GM18505 (cell line): ENCODE results near the gene CHRND.

Experiments used
- ATAC-seq: cut with Tn5 transposase; IDR thresholded peaks from one replicate; pipeline ENCODE4 v1.9.1; 2021; ENCODE audit not compliant: unreplicated experiment
- POLR2A ChIP-seq: IDR thresholded peaks from 4 replicates; pipeline ENCODE4 v1.6.1; 2011; ENCODE audit warnings: borderline replicate concordance; ENCODE audit not compliant: insufficient read depth, insufficient read length; ENCODE audit errors: extremely low read depth

CHRND gene

DNA sequence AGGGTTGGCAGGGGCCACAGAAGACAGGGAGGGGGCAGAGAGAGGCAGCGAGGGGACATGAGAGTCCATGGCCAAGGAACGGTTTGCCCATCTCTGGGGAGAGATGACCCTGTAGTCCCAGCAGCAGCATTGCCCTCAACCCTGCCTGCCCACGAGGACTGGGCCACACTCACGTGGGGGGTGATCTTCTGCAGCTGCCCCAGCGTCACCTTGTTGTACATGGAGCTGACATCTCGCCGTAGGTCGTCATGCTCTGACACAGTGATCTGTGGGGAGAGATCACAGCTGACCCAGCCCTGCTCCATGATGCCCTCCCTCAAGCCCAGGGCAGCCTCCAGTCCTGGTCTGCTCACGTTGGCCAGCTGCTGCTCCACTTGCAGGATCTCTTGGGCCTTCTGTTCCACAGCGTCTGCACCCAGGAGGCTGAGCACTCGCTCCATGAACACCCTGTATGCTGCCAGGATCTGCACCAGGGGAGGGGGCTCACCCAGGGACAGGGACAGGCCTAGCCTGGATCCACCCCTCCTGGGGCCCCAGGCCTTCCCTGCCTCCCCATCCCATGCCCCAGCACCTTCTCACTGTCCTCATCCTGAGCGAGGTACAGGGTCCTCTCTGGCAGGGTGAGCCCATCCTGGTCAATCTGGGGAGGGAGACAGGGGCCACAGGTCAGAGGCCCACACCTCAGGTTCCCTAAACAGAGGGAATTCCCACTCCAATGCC is 41.2 kb upstream of the CHRND start:
- ATAC-seq, result no peak
- no peak for TF ChIP-seq POLR2A

DNA sequence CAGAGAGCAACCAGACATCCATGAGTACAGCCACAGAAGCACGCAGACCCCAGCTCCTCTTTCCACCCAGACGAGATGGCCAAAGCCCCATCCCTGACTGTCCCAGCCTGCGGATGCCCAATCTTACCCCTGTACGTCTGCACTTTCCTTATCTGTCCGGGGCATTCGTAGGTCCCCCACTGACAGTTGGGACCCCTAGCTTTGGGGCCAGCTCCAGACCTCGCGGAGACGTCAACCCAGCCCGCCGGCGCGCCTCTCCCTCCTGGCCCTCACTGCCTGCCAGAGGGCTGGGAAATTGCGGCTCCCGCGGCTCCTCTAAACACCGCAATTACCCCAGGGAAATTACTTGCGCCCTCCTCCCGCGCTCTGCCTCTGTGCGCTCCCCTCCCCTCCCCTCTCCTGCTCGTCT is 40.6 kb upstream of the CHRND start:
- no peak for ATAC-seq
- TF ChIP-seq POLR2A, result no peak

DNA sequence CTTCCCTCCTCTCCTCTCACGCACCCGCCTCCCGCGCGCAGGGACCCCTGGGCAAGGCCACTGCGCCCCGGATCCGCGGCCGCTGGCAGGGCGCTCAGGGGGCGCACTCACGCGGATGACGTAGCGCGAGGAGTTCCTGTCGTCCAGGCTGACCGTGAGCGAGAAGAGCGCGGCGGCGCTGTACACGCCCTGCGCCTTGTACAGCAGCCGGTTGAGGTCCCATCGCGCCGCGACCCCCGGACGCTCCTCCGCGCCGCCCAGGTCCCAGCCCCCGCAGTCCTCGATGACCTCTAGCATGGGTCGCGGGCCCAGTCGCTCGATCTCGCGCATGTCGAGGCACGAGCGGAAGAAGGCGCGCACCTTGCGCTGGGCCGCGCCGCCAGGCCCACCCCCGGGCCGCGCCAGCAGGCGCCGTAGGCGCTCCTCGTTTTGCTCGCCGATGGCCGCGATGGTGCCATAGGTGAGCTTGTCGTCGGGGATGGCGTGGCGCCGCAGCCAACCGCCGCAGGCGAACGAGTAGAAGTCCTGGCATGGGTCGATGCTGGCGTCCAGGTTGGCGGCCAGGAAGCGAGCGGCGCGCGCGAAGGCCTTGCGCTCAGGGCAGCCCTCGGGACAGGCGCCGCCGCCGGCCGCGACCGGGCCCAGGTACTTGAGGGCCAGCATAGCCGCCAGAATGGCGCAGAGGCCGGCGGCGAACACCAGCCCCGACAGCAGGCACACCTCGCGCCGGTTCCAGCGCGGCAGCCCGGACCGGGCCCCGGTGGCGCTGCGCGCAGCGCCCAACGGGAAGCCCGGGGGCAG is 40.0 kb upstream of the CHRND start:
- TF ChIP-seq POLR2A, result no peak
- ATAC-seq, result no peak

DNA sequence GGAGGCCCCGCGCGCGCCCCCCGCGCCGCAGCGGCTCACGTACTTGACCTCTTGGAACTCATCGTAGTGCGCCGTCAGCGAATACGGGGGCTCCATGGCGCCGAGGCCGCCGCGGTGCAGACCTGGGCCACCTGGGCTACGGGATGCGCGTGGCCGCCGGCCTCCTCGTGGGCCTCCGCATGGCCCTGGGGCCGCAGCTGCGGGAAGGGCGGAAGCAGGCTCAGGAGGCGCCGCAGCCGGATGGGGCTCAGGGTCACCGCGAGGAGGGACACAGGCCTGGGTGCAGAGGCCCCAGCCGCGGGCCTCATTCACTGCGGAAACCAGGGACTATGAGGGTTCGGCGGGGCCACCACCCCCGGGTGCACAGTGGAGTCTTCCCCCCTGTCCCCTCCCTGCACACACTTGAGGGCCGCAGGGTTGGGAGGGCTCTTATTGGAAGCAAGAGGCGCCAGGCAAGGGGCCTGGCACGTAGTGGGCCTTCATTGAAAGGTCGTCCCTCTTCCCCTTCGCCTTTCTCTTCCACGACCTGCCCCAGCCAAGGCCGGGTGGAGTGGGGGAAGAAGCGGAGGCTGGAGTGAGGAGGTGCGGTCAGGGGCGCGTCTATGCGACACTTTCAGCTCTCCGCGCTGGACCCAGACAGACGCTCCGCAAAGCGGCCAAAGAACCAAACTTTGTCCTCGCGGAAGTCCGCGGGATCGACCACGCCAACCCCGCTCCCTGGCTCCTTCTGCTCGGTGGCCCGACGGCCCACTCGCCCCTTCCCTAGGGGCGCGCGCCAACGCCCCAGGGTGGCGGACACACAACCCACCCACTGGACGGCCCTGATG is 39.2 kb upstream of the CHRND start:
- no peak for TF ChIP-seq POLR2A
- ATAC-seq, result no peak

DNA sequence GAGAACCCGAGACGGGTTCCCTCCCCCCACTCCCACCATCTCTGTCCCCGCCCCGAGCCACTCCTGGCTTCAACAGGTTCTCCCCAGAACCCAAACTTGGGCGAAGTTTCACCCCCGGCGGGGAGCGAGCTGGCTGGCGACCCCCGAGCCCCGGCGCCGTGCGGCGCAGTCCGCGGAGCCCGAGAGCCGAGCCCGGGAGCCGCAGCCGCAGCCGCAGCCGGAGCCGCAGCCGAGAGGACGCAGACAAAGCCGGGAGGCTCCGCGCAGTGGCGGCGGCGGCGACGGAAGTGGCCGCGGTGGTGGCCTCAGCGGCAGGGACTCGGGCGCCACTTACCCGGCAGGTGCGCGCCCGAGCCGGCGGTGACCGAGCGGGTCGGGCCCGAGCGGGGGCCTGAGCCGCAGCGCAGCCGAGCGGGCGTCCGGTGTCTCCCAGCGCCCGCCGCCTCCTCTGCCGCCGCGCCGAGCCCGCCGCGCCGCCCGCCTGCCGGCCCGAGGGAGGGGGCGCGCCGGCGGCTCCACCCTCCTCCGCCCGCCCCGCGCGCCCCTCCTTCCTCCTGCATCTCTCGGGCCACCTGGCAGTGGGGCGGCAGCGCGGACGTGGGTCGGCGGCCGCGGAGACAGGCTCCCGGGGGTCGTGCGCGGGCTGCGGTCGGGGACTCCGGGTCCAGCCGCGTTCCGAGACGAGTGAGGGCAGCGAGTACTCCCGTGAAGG is 38.4 kb upstream of the CHRND start, which contains the start of gene ECEL1:
Gene ECEL1 (minus strand): TSS at position 450 of the 712 bp plus-strand sequence. CDS start 1,181 bp downstream, outside the sequence.
- ATAC-seq, result no peak
- no peak for TF ChIP-seq POLR2A

DNA sequence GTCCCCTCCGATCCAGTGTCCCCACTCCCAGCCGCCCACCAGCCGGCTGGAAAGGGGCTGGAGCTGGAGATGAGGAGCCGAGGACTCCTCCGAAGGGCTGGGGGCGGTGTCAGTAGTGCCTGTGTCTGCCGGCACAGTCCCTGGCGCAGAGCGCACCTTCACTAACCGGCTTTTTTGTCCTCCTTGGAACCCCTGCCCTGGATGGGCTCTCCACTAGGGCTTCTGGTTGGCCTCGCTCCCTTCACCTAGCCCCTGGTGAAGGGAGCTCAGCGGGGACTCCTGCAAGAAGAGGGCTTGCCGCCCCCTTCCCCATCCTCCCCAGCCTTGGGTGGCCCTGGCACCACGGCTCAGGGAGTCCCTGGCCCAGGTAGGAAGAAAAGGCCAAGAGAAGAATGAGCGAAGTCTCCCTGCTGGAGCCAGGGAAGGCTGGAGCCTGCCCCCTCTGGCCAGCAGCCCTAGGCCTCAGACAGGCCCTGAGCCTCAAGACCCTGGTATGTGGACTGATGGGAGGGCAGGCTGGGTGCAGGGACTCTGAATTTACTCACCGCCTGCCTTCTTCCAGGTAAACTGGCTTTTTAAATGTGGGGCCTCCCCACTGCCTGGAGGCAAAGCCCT is 37.8 kb upstream of the CHRND start:
- no peak for TF ChIP-seq POLR2A
- ATAC-seq, result no peak

DNA sequence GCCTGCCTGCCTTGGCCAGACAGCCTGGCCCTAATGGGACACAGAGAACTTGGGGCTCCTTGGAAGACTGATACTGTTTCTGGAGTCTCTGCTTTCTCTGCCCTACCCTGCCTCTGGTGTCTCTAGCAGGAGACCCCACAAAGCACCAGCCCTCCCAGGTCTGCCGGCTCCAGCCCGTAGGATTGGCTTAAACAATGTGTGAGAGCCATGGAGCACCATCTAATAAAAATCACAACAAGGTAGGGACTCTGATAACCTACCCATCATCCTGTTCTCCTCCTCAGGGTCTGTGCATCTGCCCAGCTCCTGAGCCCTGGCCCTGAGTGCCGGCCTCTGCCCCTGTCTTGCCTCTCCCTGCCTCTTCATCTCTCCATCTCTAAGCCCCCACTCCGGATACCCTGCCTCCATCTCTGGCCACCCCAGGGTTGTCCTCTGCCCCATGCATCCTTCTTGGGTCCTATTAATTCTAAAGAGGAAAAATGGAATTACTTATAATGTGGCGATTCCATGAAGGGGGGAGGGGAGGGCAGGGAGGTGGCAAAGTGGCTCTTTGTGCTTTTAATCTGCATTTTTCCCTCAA is 37.1 kb upstream of the CHRND start:
- no peak for ATAC-seq
- TF ChIP-seq POLR2A, result no peak

DNA sequence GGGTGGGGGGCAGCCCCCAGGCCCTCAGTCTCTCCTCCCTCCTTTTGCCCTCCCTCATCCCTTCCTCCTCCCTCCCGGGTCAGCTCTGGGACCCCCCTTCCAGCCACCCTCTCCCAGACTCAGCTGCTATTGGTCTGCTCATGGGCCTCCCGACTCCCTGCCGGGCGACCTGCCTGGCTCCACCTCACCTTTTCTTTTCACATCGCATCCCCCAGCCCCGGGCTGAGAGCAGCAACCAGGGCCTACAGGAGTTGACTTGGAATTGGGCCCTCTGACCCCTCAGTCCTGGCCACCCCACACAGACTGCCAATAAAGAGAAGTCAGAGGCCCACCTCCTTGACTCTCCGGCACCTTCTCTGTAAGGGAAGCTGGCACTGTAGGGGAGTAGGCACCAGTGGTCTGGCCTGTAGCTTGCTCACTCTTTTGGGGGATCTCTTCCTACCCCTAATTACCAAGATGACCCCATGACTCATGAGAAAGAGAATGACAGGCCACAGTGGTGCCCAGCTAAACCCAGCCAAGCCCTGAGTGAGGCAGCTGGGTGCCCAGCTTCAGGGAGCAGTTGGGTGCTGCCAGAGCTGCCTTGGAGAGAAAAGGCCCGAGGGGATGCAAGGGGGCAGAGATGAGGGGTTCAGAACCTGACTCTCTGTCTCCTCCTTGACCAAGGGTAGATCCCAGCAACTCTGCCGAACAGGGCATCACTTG is 36.3 kb upstream of the CHRND start:
- no peak for ATAC-seq

DNA sequence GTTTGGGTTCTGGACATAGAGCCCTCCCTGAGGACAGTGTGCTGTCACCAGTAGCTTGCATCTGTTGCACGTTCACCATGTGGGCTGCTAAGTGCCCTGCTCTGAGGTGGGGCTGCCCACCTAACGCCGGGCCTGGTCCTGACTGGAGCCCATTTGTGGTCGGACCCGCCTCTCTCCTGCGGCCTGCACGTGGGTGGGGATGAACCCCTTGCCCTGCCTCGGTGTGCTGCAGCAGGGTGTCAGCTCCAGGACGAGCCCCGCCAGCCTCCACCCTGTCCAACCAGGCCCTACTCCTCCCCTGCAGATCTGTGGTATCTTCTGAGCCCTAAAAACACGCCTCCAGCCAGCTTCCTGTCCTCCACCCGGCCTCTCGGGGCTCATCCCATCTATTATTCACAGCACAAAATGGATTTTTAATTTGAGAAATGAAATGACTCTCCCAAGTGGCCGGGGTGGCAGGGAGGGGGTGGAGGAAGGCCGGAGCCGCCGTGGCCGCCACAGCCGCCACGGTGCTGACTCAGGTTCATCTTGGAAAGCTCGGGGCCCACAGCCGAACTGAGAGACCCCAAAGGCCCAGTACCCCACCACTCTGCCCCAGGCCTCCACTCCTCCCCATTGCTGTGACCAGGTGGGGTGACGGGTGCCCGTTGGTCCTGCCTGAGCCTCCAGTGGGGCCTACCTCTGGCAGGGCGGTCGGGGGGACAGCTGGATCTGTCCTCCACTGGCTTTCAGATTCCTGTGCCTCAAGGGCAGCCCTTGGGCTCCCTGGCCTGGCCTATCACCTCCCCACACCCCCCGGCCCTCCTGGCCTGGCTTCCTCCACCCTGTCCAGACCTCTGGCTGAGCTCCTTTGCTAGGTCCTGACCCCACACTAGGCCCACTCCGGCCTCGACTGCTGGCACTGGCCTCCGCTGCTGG is 35.5 kb upstream of the CHRND start:
- ATAC-seq, result no peak
- TF ChIP-seq POLR2A, result no peak

More for the DNA sequence above, 36.3 kb upstream of the CHRND start:
- TF ChIP-seq POLR2A, result no peak

DNA sequence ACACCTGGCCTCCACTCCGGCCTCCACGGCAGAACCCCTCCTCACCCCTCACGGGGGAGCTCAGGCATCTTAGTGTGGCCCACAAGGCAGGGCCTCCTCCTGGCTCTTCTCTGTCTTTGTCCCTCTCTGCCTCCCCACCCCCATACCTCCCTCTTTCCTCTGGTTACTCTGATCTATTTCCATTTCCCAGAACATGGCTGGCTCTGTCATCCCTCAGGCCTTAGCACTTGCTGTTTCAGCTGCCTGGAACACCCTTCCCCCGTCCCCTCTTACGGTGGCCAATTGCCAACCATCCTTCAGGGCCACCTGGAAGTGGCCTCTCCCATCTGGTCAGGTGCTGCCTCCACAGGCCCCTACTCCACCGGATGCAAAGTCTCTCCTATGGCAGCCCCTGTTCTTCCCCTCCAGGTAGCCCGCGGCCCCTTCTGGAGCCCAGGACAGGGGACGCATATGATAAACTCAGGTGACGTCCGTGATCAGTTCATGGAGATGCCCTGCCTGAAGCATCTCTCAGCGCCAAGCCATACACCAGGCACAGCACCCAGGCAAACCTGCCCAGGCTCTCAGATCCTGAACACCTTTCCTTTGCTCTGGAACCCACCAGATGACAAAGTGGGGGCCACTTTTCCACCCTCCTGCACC is 34.7 kb upstream of the CHRND start:
- no peak for ATAC-seq
- no peak for TF ChIP-seq POLR2A
